Neural cell (in vitro differentiated cells): ENCODE measurements around the gene GSTO2. TPM values are rescaled to one million over a fixed set of nuclear protein-coding genes. Genes with fewer than 3 reads are reported as not detected.

Experiments used
- H2AFZ ChIP-seq: fragments of 200-600, 300-800 bp; sonication (generic), shearing (Covaris generic); 2 replicates; pipeline ENCODE4 v1.6.0; 2014; ENCODE audit warnings: low read depth, mild to moderate bottlenecking, antibody characterized with exemption, low read length, moderate library complexity
- H3F3A ChIP-seq: fragments of 200-600 bp; shearing (Covaris generic); 2 replicates; pipeline ENCODE4 v1.6.1; 2016; ENCODE audit warnings: mild to moderate bottlenecking, moderate library complexity, mixed read lengths, antibody characterized with exemption, low read length; ENCODE audit not compliant: insufficient read depth, poor library complexity, severe bottlenecking
- H3K27ac ChIP-seq: fragments of 200-600, 300-800 bp; sonication (generic), shearing (Covaris generic); 2 replicates; pipeline ENCODE4 v1.5.1; 2014; ENCODE audit warnings: mild to moderate bottlenecking, low read length, moderate library complexity
- H3K27me3 ChIP-seq: fragments of 300-800, 200-600 bp; sonication (generic), shearing (Covaris generic); 2 replicates; pipeline ENCODE4 v1.6.0; 2014; ENCODE audit warnings: mild to moderate bottlenecking, low read depth, low read length, moderate library complexity; ENCODE audit not compliant: insufficient read depth
- H3K36me3 ChIP-seq: fragments of 300-800, 200-600 bp; sonication (generic), shearing (Covaris generic); 2 replicates; pipeline ENCODE4 v1.5.1; 2014; ENCODE audit warnings: mild to moderate bottlenecking, antibody characterized with exemption, low read length, moderate library complexity; ENCODE audit not compliant: insufficient read depth
- H3K4me2 ChIP-seq: fragments of 300-800, 200-600 bp; sonication (generic), shearing (Covaris generic); 2 replicates; pipeline ENCODE4 v1.6.0; 2014; ENCODE audit warnings: mild to moderate bottlenecking, low read length
- H3K4me3 ChIP-seq: fragments of 300-800, 200-600 bp; sonication (generic), shearing (Covaris generic); 2 replicates; pipeline ENCODE4 v1.5.1; 2014; ENCODE audit warnings: mild to moderate bottlenecking, low read length, moderate library complexity
- H3K79me2 ChIP-seq: fragments of 200-600 bp; shearing (Covaris generic); replicated peaks from 2 replicates; pipeline ENCODE4 v1.6.0; 2014; ENCODE audit warnings: mild to moderate bottlenecking, low read length, moderate library complexity; ENCODE audit not compliant: insufficient read depth
- H3K9ac ChIP-seq: fragments of 300-800, 200-600 bp; sonication (generic), shearing (Covaris generic); 2 replicates; pipeline ENCODE4 v1.6.1; 2016; ENCODE audit warnings: mild to moderate bottlenecking, low read length, mixed read lengths
- H3K9me2 ChIP-seq: fragments of 200-600 bp; shearing (Covaris generic); 2 replicates; pipeline ENCODE4 v1.6.1; 2016; ENCODE audit warnings: mild to moderate bottlenecking, low read length, mixed read lengths; ENCODE audit not compliant: insufficient read depth
- H3K9me3 ChIP-seq: fragments of 200-600, 300-800 bp; sonication (generic), shearing (Covaris generic); 2 replicates; pipeline ENCODE4 v1.6.1; 2016; ENCODE audit warnings: mild to moderate bottlenecking, mixed run types, low read length, moderate library complexity, mixed read lengths
- H4K20me1 ChIP-seq: fragments of 200-600 bp; shearing (Covaris generic); 2 replicates; pipeline ENCODE4 v1.6.1; 2016; ENCODE audit warnings: mild to moderate bottlenecking, mixed run types; ENCODE audit not compliant: insufficient read depth
- CTCF ChIP-seq: fragments of 450-650 bp; IDR thresholded peaks from 2 replicates; pipeline ENCODE4 v1.5.1; 2014; ENCODE audit warnings: antibody characterized with exemption, mild to moderate bottlenecking, moderate library complexity; ENCODE audit not compliant: poor library complexity, severe bottlenecking
- EP300 ChIP-seq: fragments of 450-650 bp; conservative IDR thresholded peaks from 2 replicates; pipeline ENCODE4 v1.6.1; 2014; ENCODE audit warnings: antibody characterized with exemption, mild to moderate bottlenecking, moderate library complexity; ENCODE audit not compliant: poor library complexity, severe bottlenecking
- EZH2 ChIP-seq: fragments of 200-600, 300-800 bp; shearing (Covaris generic), sonication (generic); IDR thresholded peaks from 2 replicates; pipeline ENCODE4 v1.6.1; 2014; ENCODE audit warnings: antibody characterized with exemption, low read length, borderline replicate concordance, mild to moderate bottlenecking; ENCODE audit not compliant: insufficient read depth, poor library complexity, severe bottlenecking
- MXI1 ChIP-seq: fragments of 450-650 bp; conservative IDR thresholded peaks from 2 replicates; pipeline ENCODE4 v1.6.1; 2014; ENCODE audit warnings: antibody characterized with exemption, mild to moderate bottlenecking; ENCODE audit not compliant: poor library complexity, severe bottlenecking
- POLR2AphosphoS5 ChIP-seq: IDR thresholded peaks from 2 replicates; pipeline ENCODE4 v1.6.1; 2012
- RAD21 ChIP-seq: fragments of 450-650 bp; conservative IDR thresholded peaks from 2 replicates; pipeline ENCODE4 v1.6.1; 2014; ENCODE audit warnings: antibody characterized with exemption, mild to moderate bottlenecking, moderate library complexity
- REST ChIP-seq: IDR thresholded peaks from 2 replicates; pipeline ENCODE4 v1.6.1; 2012; ENCODE audit warnings: borderline replicate concordance
- SMC3 ChIP-seq: fragments of 450-650 bp; conservative IDR thresholded peaks from 2 replicates; pipeline ENCODE4 v1.6.1; 2014; ENCODE audit warnings: antibody characterized with exemption, mild to moderate bottlenecking, moderate library complexity; ENCODE audit not compliant: poor library complexity
- TAF1 ChIP-seq: IDR thresholded peaks from 2 replicates; pipeline ENCODE4 v1.6.1; 2012; ENCODE audit warnings: low read depth
- polyA plus RNA-seq: library from polyadenylated mRNA; depleted of rRNA; stranded (reverse); fragments of >200 nt; gene quantifications from 2 replicates; pipeline ENCODE4 v1.2.3, GENCODE V29; 2014

GSTO2 gene
- polyA plus RNA-seq, 1 donor from 2014 or later, result 0.53 TPM

GRCh38 chr10:104309980-104310978 is 41.3 kb downstream of the GSTO2 start:
- Histone ChIP-seq H3K4me2 (no peak overlapping the region), H4K20me1 (no peaks in the 10 kb centered on the region), H3F3A (no peaks in the 10 kb centered on the region), H3K36me3 (peaks cover 9% of the 10 kb centered on the region), H2AFZ (no peak overlapping the region), H3K9ac (no peak overlapping the region), H3K27me3 (no peaks in the 10 kb centered on the region), H3K9me2 (no peaks in the 10 kb centered on the region), H3K9me3 (no peaks in the 10 kb centered on the region), H3K27ac (no peak overlapping the region), H3K4me3 (no peak overlapping the region), H3K79me2 (no peaks in the 10 kb centered on the region)
- no peak for TF ChIP-seq POLR2AphosphoS5
- no peak for TF ChIP-seq MXI1
- no peak for TF ChIP-seq REST
- TF ChIP-seq EP300, result no peak
- no peak for TF ChIP-seq CTCF
- no peak for TF ChIP-seq SMC3
- no peak for TF ChIP-seq TAF1
- no peak for TF ChIP-seq RAD21
- TF ChIP-seq EZH2, result no peak

GRCh38 chr10:104311184-104311720 is 42.3 kb downstream of the GSTO2 start:
- Histone ChIP-seq H3K27me3 (no peaks in the 10 kb centered on the region), H3K9me3 (no peaks in the 10 kb centered on the region), H2AFZ (no peak overlapping the region), H3K79me2 (no peaks in the 10 kb centered on the region), H3K4me3 (no peak overlapping the region), H3K36me3 (peaks cover 9% of the 10 kb centered on the region), H3K9me2 (no peaks in the 10 kb centered on the region), H3K9ac (no peak overlapping the region), H4K20me1 (no peaks in the 10 kb centered on the region), H3K27ac (no peak overlapping the region), H3F3A (no peaks in the 10 kb centered on the region), H3K4me2 (no peak overlapping the region)
- TF ChIP-seq EP300, result no peak
- no peak for TF ChIP-seq REST
- TF ChIP-seq MXI1, result no peak
- no peak for TF ChIP-seq TAF1
- TF ChIP-seq SMC3, result no peak
- no peak for TF ChIP-seq RAD21
- TF ChIP-seq POLR2AphosphoS5, result no peak
- TF ChIP-seq EZH2, result no peak
- no peak for TF ChIP-seq CTCF
